ENCODE data around the gene SLC12A8. TPM values are rescaled to one million over a fixed set of nuclear protein-coding genes. Genes with fewer than 3 reads are reported as not detected.
A peak's percentile ranks its signal among the peaks of the same experiment; 100 is the strongest.

The SLC12A8 gene
- total and polyA plus RNA-seq, 8 donors = 1.5 to 31.7 (median 12.3) TPM

GRCh38 chr3:125061170-125061569, 151.4 kb downstream of the SLC12A8 start:
- Histone ChIP-seq H3K36me3 (no peaks in the 10 kb centered on the region), H3K9me3 (no peaks in the 10 kb centered on the region), H3K27ac (peak overlapping the region in 4 of 5 donors; percentile 59 to 76 (median 66)), H3K27me3 (no peaks in the 10 kb centered on the region), H3K4me1 (peaks cover 23 to 52% (median 36%) of the 10 kb centered on the region in 4 donors), H3K4me3 (no peak overlapping the region)
- intact Hi-C loops (cut with DNase I; ENCODE audit: low total_unique reads) = loop anchor here (10.0 kb wide), 1 partner anchor 74 kb away; no protein-coding TSS in a partner anchor
- WGBS, 5 donors = 40 to 78% (median 68%) methylated on average over 4 of the region's 4 CpGs
- DNase-seq = peak in 1 of 2 donors; percentile 83
- TF ChIP-seq POLR2A (IDR thresholded peaks at IDR 0.05) (no peak), CTCF (IDR thresholded peaks at IDR 0.05) (no peak), POLR2AphosphoS5 (IDR thresholded peaks at IDR 0.05) (peak; percentile 35 to 82 (median 80)), EP300 (IDR thresholded peaks at IDR 0.05) (no peak)

- no peaks in the 10 kb centered on the region for H3K36me3 ChIP-seq
- H3K9me3 ChIP-seq = no peaks in the 10 kb centered on the region
- no peak for DNase-seq
- peak overlapping the region in 1 of 5 donors; percentile 92 for H3K27ac ChIP-seq
- H3K4me1 ChIP-seq = peaks cover 24 to 55% (median 46%) of the 10 kb centered on the region in 4 donors
- intact Hi-C loops (cut with DNase I; ENCODE audit: low total_unique reads) = loop anchor here (10.0 kb wide), 1 partner anchor 75 kb away; no protein-coding TSS in a partner anchor
- no peak for TF ChIP-seq POLR2AphosphoS5 (IDR thresholded peaks at IDR 0.05)
- no peak for TF ChIP-seq CTCF (IDR thresholded peaks at IDR 0.05)
- TF ChIP-seq POLR2A (IDR thresholded peaks at IDR 0.05) = no peak
- TF ChIP-seq EP300 (IDR thresholded peaks at IDR 0.05) = no peak
- H3K4me3 ChIP-seq = no peak overlapping the region
- H3K27me3 ChIP-seq = no peaks in the 10 kb centered on the region
- 66 to 81% (median 80%) methylated on average over 7 of the region's 7 CpGs for WGBS, 5 donors
Measured at GRCh38 chr3:125059488-125060245, 152.9 kb downstream of the SLC12A8 start.

- Histone ChIP-seq H3K36me3 (no peaks in the 10 kb centered on the region), H3K27ac (peak overlapping the region in 1 of 5 donors; percentile 92), H3K4me3 (no peak overlapping the region), H3K27me3 (no peaks in the 10 kb centered on the region), H3K4me1 (peaks cover 25 to 62% (median 49%) of the 10 kb centered on the region in 4 donors), H3K9me3 (no peaks in the 10 kb centered on the region)
- no peak for DNase-seq
- 96 to 99% (median 97%) methylated on average over 3 of the region's 3 CpGs for WGBS, 5 donors
- TF ChIP-seq CTCF (IDR thresholded peaks at IDR 0.05) (no peak), POLR2A (IDR thresholded peaks at IDR 0.05) (no peak), EP300 (IDR thresholded peaks at IDR 0.05) (no peak), POLR2AphosphoS5 (IDR thresholded peaks at IDR 0.05) (no peak)
- intact Hi-C loops (cut with DNase I; ENCODE audit: low total_unique reads) = no loop called here
Measured at GRCh38 chr3:125058959-125059358, 153.6 kb downstream of the SLC12A8 start.

- Histone ChIP-seq H3K27ac (peak overlapping the region in 2 of 5 donors; percentile 92), H3K4me1 (peaks cover 29 to 64% (median 52%) of the 10 kb centered on the region in 4 donors), H3K27me3 (no peaks in the 10 kb centered on the region), H3K9me3 (no peaks in the 10 kb centered on the region), H3K4me3 (no peak overlapping the region), H3K36me3 (no peaks in the 10 kb centered on the region)
- TF ChIP-seq POLR2A (IDR thresholded peaks at IDR 0.05) (no peak), POLR2AphosphoS5 (IDR thresholded peaks at IDR 0.05) (no peak), CTCF (IDR thresholded peaks at IDR 0.05) (no peak), EP300 (IDR thresholded peaks at IDR 0.05) (no peak)
- intact Hi-C loops (cut with DNase I; ENCODE audit: low total_unique reads) = no loop called here
- 91 to 97% (median 93%) methylated on average over 3 of the region's 3 CpGs for WGBS, 5 donors
- DNase-seq = no peak
Measured at GRCh38 chr3:125058529-125058928, 154.0 kb downstream of the SLC12A8 start.

Measured in stomach (tissue), 9 donors.